Activated CD8-positive, alpha-beta memory T cell treated with anti-CD3 and anti-CD28 coated beads, Interleukin-2, amount 50 U/mL, for 1 hour (primary cell): ENCODE results near the gene FN3K.
"Not testable (repeated sequence)": the region's sequence is repeated elsewhere in the genome, so short reads cannot be mapped to it uniquely, and the experiment has no call there.

Experiments
- DNase-seq: peaks from one replicate; pipeline ENCODE4 v3.0.0-alpha.2; 2020; ENCODE audit errors: extremely low read depth

The FN3K gene

DNA sequence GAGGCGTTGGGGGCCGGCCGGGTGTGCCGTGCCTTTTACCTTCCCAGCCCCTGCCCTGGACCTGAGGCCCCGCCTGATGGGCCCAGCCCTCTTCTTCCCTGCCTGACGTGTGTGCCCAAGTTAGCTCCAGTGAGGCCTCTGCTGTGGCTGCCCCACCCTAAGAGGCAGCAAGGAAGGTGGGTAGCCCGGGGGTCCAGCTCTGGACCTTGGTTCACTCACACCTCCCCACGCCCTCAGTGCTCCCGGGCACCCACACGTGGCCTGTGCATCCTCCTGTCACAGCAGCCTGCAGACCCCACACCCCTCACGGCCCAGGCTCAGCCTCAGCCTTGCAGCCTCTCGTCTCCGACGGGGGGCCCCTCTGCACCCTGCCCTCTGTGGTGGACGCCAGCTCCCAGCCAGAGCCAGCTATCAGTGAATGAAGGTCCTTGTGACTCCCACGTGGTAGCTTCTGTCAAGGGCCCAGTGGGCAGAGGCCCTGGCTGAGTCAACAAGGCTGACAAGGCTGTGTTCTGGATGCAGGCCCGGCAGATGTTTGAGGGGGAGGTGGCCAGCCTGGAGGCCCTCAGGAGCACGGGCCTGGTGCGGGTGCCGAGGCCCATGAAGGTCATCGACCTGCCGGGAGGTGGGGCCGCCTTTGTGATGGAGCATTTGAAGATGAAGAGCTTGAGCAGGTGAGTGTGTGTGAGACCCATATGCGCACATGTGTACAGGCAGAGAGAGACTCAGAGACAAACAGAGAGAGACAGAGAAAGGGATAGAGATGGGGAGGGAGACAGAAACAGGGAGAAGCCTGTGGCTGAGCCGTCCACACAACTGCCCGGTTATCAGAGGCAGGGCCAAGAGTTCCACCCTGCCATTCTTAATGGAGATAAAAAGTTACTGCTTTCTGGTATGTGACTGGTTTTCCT is 2.8 kb downstream of the FN3K start:
- no peak for DNase-seq

DNA sequence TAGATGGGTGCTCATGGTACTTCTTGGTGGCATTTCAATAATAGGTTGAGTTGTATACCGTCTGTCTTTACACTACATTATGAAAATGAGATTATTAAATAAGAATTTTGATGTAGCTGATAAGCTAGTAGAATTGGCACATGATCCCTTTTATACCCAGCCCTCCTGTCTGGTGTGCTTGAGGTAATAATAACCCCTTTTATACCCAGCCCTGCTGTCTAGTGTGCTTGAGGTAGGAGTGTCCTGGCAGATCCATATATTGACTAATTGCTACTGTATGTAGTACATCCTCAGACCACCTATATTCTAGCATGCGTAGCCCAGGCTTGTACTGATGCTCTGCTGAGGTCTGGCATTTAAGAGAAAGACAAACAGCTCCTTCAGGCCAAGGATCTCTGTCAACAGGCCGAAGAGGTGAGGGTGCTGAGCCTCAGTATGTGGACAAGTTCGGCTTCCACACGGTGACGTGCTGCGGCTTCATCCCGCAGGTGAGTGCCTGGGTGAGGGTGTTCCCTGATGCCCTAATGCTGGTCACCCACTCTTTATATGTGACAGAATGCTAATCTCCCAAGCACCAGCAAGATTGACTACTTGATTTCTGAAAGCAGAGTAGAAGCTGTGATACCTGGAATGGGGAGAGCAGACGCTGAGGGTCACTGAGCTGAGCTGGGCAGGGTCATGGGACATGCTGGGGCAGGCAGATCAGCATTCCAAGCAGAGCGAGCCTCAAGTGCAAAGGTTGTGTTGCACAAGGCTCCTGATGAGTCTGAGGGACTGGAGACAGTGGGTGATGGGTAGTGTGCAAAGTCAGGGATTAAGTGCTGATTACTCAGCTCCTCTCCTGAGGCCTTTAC is 5.7 kb downstream of the FN3K start:
- no peak for DNase-seq

DNA sequence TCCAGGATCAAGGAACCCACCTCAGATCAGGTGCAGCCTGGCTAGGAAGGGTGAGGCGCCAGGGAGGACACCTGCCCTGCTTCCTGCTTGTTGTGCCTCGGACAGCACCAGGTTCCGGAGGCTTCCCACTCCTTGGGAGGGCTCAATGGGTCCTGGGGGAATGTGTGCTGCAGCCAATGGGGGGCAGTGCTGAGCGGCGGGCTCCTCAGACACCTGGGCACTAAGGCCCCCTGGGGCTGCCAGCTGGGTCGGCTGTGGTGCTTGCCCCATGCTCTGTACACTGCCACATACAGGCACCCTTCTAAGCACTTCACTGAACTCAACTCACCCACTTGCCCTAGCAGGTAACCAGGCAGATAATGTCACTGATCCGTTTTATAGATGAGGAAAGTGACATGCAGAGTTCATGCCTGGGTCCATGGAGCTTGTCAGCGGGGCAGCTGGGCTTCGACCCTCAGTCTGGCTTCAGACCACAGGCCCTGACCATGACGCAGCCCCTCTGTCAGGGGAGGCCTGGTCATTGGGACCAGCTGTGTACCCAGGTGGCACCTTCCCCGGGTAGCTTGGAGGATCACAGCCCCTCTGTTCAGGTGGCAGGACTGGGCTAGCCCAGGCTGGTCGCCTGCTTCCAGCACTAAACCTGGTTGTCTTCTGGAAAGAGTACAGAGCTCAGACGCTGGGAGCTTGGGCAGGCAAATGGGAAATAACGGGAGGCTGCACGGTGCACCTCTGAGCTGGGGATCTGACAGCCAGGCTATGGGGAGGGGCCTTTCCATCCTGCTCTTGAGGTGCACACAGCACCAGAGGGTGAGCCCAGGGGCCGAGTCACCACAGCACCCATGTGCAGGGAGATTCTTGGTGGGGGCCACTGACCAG is 8.2 kb downstream of the FN3K start:
- no peak for DNase-seq

DNA sequence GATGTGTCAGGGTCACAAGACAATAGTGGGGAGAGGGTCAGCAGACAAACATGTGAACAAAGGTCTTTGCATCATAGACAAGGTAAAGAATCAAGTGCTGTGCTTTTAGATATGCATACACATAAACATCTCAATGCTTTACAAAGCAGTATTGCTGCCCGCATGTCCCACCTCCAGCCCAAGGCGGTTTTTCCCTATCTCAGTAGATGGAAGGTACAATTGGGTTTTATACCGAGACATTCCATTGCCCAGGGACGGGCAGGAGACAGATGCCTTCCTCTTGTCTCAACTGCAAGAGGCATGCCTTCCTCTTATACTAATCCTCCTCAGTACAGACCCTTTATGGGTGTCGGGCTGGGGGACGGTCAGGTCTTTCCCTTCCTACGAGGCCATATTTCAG is 9.3 kb downstream of the FN3K start:
- DNase-seq, result not testable (repeated sequence)

DNA sequence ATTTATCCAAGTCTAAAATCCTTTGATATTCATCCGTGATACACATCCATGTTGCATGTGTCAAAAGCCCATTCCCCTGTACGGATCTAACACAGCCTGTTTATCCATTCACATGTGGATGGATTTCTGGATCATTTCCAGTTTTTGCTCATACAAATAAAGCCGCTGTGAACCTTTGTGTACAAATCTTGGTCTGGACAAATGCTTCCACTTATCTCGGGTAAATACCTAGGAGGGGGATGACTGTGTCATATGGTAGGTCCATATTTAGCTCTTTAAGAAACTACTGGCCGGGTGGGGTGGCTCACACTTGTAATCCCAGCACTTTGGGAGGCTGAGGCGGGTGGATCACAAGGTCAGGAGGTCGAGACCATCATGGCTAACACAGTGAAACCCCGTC is 10.1 kb downstream of the FN3K start:
- DNase-seq, result no peak

DNA sequence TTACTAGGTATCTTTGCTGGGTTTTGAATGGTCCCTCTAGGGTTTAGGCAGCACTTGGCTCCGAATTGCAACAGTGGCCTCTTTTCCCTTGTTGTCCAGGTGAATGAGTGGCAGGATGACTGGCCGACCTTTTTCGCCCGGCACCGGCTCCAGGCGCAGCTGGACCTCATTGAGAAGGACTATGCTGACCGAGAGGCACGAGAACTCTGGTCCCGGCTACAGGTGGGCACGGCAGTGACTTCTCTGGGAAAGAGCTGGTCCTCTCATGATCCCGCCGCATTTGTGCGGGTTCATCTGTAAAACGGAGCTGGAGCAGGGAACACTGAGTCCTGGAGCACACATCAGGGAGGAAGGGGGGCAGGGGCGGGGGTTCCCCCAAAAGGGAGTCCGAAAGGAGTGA is 13.3 kb downstream of the FN3K start:
- DNase-seq, result no peak

DNA sequence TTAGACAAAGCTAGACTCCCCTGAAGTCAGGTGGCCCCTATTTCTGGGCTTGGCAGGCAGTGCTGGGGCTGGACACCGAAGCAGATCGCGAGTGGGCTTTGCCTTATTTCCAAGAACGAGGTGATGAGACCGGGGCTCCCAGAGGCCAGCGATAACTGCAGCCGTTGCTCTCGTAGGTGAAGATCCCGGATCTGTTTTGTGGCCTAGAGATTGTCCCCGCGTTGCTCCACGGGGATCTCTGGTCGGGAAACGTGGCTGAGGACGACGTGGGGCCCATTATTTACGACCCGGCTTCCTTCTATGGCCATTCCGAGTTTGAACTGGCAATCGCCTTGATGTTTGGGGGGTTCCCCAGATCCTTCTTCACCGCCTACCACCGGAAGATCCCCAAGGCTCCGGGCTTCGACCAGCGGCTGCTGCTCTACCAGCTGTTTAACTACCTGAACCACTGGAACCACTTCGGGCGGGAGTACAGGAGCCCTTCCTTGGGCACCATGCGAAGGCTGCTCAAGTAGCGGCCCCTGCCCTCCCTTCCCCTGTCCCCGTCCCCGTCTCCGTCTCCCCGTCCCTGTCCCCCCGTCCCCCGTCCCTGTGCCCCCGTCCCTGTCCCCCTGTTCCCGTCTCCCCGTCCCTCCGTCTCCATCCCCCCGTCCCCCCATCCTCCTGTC is 15.0 kb downstream of the FN3K start:
- DNase-seq, result no peak

DNA sequence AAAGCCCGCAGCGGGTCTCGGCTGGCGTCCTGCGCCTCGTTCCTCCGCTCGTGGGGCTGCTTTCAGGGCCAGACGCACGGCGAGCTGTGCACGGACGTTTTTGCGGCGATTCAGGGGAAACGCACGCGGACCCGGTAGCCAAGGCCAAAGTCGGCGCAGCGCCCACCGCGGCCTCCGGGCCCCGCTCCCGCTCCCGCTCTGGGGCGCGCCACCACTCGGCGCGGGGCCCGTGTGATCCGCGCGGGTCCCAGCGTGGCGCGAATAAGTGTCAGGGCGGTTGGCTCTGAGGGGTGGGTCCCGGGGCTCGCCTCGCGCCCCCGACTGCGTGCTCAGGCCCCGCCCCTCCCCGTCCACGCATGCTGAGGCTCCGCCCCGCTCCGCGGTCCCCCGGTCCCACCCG is 15.8 kb downstream of the FN3K start:
- DNase-seq, result no peak

DNA sequence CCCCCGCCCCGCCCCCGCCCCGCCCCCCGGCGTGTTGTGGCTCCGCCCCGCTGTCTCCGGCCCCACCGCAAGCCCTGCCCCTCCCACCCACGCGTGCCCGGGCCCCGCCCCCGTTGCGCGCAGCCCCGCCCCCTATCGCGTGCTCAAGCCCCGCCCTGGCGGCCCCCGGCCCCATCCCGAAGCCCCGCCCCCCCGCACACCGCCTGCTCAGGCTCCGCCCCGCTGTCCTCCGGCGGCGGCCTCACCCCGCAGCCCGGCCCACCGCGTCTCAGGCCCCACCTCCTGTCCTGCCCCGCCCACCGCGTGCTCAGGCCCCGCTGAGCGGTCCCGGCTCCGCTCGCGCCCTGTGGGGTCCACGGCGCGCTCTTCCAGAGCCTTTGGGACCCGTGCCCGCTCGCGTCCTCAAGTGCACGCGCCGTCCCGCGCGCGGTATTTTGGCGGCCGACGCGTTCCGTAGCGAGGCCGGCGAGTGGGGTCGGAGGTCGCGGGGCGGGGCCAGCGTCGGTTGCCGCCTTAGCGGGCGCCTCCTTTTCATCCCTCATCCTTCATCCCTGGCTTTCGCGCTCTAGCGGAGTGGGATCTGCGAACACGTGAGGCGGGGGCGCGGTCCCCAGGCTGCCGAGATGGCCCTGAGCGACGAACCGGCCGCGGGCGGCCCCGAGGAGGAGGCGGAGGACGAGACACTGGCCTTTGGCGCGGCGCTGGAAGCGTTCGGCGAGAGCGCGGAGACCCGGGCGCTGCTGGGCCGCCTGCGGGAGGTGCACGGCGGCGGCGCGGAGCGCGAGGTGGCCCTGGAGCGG is 16.4 kb downstream of the FN3K start, which contains the start of gene TBCD:
TSS of gene TBCD (plus strand) at position 495 of the 800 bp plus-strand sequence. CDS start at position 624, 129 bp downstream.
- peak; percentile 69 for DNase-seq

DNA sequence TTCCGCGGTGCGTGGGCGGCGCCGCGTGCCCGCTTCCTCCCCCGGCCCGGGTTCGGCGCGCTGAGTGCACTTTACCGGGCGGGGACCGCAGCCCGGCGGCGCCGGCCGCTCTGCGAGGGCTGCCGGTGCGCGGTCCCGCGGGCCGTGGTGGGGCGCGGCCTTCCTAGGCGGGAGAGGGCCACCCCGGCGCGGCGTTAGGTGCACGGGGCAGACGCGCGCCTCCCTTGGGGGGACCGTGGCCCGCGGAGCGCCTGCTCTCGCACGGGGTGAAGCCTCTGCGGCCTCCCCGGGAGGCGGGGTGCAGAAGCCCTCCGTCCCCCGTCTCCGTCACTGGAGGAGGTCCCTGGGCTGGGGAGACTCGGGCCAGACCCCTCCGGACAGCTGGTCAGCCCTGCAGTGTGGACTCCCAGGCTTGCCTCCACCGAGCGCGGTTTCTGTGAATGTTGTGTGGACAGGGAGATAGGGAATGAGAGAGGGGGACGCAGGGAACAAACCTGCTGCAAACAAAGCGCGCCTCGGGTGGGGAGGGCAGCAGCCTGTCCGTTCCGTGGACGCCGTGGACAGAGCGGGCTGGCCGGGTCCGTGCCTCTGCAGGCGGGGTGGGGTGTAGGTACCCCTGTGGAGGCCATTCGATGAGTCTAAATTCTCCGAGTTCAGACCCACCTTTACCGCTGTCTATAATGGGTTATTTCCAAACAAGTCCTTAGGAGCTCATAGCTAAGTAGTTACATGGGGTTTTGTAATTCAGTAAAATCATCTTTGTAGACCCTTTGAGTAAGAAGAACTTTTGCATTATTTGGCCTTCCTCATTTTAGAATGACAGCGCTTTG is 17.2 kb downstream of the FN3K start:
- no peak for DNase-seq

DNA sequence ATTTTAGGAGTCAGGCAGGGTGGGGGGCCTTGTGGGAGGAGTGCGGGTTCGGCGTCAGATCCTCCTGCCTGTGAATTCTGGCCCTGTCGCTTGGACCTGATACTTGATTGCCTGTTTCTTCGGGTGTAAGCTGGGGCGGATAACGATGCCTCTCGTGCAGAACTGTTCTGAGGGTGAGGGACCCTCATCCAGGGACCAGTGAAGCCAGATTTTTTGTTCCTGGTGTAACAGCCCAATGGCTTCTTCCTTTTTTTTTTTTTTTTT is 17.7 kb downstream of the FN3K start:
- no peak for DNase-seq

DNA sequence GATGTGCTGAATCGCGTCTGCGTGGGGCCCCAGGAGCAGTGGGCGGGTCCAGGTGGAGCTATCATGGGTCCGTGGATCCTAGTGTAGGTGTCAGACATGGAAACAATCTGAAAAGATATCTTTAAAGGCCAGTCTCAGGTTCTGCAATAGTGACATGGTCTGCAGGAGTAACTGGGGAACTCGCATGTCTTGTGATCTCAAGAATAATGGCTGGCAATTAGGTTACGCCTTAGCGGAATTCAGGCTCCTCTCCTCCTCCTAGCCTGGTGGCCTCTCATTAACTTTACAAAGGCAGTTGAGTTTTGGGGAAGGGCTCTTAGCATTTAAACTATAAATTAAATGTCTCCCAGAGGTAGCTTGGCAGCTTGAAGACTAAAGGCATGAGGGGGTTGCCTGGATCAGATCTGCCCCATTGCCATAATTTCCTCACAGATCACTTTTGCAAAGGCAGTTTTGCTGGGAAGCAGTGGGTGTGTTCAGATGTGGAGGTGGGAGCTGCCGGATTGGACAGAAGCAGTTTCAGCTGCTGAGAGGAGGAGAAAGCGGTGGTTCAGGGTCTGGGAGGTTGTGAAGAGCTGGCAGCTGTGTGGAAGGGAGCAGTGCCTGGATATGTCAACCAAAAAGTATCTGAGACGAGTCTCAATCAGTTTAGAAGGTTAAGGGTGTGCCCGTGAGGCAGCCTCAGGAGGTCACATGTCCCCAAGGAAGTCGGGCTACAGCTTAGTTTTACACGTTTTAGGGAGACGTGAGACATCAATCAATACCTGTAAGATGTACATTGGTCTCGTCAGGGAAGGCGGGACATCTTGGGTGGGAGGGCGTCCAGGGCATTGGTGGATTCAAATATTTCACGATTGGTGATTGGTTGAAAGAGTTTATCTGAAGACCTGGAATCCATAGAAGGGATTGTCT is 19.1 kb downstream of the FN3K start:
- no peak for DNase-seq

DNA sequence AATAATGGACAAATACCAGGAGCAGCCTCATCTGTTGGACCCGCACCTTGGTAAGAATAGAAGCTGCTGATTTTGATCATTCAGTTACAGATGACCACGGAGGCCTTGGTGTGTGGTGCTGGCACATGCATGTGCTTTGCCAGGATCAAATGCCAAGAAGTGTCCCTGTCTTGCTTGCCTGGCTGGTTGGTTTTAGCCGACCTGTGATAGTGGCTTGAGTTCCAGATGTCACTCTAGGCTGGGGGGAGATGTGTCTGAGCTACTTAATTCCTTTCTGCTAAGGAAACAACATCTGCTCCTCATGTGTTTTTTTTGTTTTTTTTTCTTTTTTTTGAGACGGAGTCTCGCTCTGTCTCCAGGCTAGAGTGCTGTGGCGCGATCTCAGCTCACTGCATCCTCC is 20.8 kb downstream of the FN3K start:
- no peak for DNase-seq

DNA sequence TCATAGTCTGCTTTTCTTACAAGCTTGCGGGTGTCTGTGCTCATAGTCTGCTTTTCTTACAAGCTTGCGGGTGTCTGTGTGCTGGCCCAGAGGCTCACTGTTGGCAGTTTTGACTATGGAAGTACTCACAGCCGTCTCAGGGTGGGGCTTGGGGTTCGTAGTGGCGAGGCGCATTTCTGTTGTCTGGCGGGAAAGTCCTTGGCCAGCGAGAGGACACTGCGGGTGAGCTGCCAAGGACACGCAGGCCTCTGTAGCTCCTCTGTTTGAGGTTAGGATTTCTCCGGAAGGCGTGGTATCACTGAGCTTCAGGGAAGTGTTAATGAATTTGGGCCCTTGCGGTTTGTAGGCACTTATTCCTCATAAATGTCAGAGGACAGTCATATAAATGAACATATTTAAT is 30.0 kb downstream of the FN3K start:
- no peak for DNase-seq

DNA sequence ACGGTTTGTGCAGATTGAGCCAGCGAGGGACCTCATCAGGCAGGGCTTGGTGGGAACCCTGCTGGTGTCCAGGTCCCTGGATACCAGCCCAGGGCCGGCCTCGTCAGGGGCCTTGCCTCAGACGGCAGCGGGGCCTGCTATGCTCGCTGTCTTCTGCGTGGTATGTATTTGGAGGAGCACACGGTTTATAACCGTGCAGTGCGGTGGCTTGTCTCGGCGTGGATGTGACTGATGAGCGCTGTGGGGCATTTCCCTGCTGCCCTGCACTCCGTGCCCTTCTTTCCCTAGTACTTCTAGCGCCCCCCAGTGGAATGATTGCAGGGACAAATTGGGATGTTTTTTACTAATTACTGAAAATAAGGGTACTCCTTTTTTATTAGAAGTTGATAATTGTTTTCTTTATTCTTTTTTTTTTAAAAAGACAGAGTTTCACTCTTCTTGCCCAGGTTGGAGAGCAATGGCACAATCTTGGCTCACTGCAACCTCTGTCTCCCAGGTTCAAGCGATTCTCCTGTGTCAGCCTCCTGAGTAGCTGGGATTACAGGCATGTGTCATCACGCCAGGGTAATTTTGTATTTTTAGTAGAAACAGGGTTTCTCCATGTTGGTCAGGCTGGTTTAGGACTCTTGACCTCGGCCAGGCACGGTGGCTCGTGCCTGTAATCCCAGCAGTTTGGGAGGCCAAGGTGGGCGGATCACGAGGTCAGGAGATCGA is 31.8 kb downstream of the FN3K start:
- DNase-seq, result no peak

DNA sequence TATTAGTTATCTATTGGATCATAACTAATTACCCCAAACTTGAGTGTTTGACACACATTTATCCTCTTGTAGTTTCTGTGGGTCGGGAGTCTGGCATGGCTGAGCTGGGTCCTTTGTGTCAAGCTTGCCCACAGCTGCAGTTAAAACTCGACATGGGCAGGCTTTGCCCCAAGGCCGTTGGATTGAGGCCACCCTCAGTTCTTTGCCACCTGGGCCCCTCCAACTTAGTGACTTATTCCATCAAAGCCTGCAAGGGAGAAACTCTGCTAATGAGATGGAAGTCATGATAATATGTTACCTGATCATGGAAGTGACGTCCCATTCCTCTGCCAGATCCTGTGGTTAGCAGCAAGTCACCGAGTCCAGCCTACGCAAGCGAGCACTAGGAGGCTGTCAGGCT is 33.6 kb downstream of the FN3K start:
- DNase-seq, result no peak

DNA sequence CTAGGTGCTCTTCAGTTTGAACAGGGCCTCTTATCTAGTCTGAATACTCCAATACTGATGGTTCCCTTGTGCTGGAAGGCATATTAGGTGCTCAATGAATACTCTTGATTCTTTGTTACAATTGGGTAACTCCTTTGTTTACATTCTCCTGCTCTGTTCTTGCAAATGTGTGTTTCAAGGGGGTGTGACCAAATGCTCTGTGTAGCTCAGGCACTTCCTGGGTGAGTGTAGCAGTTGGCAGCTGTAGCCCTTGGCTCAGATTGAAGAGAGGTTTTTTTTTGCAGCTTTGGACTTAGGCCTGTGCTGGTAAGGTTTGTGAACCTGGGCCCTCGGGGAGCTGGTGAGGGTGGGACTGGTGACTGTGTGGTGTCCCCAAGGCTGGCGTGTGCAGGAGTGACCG is 36.6 kb downstream of the FN3K start:
- no peak for DNase-seq

DNA sequence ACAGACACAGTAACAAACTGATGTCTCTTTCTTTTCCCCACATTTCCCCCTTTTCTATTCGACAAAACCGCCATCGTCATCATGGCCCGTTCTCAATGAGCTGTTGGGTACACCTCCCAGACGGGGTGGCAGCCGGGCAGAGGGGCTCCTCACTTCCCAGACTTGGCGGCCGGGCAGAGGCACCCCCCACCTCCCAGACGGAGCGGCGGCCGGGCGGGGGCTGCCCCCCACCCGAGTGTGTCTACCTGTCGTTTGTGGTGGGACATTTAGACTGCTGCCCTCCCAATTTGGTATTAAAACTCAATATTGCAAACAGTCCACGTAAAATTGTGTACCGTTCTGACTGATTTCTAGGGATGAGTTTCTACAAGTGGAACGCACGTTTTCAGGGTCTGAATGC is 39.0 kb downstream of the FN3K start:
- DNase-seq, result not testable (repeated sequence)
